ENCODE data around the gene NCKAP5.

NCKAP5 gene

GRCh38 chr2:133416736-133417135 lies 151.5 kb downstream of the NCKAP5 start:
- no peak for DNase-seq

- DNase-seq: no peak
Measured at GRCh38 chr2:133416146-133416545, 152.1 kb downstream of the NCKAP5 start.

- DNase-seq: no peak
Measured at GRCh38 chr2:133415210-133415876, 152.9 kb downstream of the NCKAP5 start.

GRCh38 chr2:133414486-133415209 lies 153.6 kb downstream of the NCKAP5 start:
- DNase-seq: no peak

- no peak for DNase-seq
Measured at GRCh38 chr2:133413863-133414262, 154.4 kb downstream of the NCKAP5 start.

- no peak for DNase-seq
Measured at GRCh38 chr2:133412694-133413093, 155.6 kb downstream of the NCKAP5 start.

- no peak for DNase-seq
Measured at GRCh38 chr2:133411857-133412256, 156.4 kb downstream of the NCKAP5 start.

GRCh38 chr2:133411101-133411500 lies 157.2 kb downstream of the NCKAP5 start:
- DNase-seq: no peak

GRCh38 chr2:133409581-133410285 lies 158.5 kb downstream of the NCKAP5 start:
- no peak for DNase-seq

- DNase-seq: no peak
Measured at GRCh38 chr2:133408671-133409070, 159.6 kb downstream of the NCKAP5 start.

GRCh38 chr2:133407341-133407740 lies 160.9 kb downstream of the NCKAP5 start:
- no peak for DNase-seq

- no peak for DNase-seq
Measured at GRCh38 chr2:133405252-133405651, 163.0 kb downstream of the NCKAP5 start.

GRCh38 chr2:133400411-133400810 lies 167.9 kb downstream of the NCKAP5 start:
- no peak for DNase-seq

- no peak for DNase-seq
Measured at GRCh38 chr2:133393895-133394294, 174.4 kb downstream of the NCKAP5 start.

- no peak for DNase-seq
Measured at GRCh38 chr2:133390156-133390555, 178.1 kb downstream of the NCKAP5 start.

- DNase-seq: no peak
Measured at GRCh38 chr2:133389569-133389968, 178.7 kb downstream of the NCKAP5 start.

- DNase-seq: no peak
Measured at GRCh38 chr2:133382566-133382965, 185.7 kb downstream of the NCKAP5 start.

GRCh38 chr2:133380991-133381390 lies 187.3 kb downstream of the NCKAP5 start:
- no peak for DNase-seq

- DNase-seq: no peak
Measured at GRCh38 chr2:133378928-133379549, 189.2 kb downstream of the NCKAP5 start.

GRCh38 chr2:133378386-133378785 lies 189.9 kb downstream of the NCKAP5 start:
- DNase-seq: no peak

- no peak for DNase-seq
Measured at GRCh38 chr2:133377599-133377998, 190.7 kb downstream of the NCKAP5 start.

- DNase-seq: no peak
Measured at GRCh38 chr2:133377021-133377481, 191.2 kb downstream of the NCKAP5 start.

- no peak for DNase-seq
Measured at GRCh38 chr2:133374781-133375180, 193.5 kb downstream of the NCKAP5 start.

Measured in activated CD4-positive, CD25-positive, alpha-beta regulatory T cell treated with anti-CD3 and anti-CD28 coated beads, Interleukin-2, amount 50 U/mL, for 72 hours (primary cell).